ENCODE measurements around the gene S100A8. TPM values are rescaled to one million over a fixed set of nuclear protein-coding genes. Genes with fewer than 3 reads are reported as not detected.
"Not testable (repeated sequence)": the region's sequence is repeated elsewhere in the genome, so short reads cannot be mapped to it uniquely, and the experiment has no call there.

Gene S100A8
- total RNA-seq, 4 donors from 2014 or later, result 2.4 to 118 (median 10.6) TPM

GRCh38 chr1:153415850-153416570 is 25.1 kb upstream of the S100A8 start, which contains the start of gene S100A7A:
Gene S100A7A (plus strand): TSS chr1:153416520. CDS start chr1:153418083, 1,563 bp downstream.
- no peaks in the 10 kb centered on the region for H3K4me1 ChIP-seq
- no peak within 1 kb of the TSS for H3K4me3 ChIP-seq
- TF ChIP-seq POLR2A (IDR thresholded peaks at IDR 0.05) (no peak), EP300 (IDR thresholded peaks at IDR 0.05) (no peak), CTCF (IDR thresholded peaks at IDR 0.05) (no peak)
- peaks cover 0 to 21% (median 0%) of the 10 kb centered on the region in 4 donors for H3K9me3 ChIP-seq
- no peak for DNase-seq (ENCODE audit: low spot score in 2 of 2)
- no peaks in the 10 kb centered on the region for H3K27me3 ChIP-seq
- H3K27ac ChIP-seq, result no peak within 1 kb of the TSS
- no peaks in the 10 kb centered on the region for H3K36me3 ChIP-seq
- WGBS, 2 donors, result 70 to 77% methylated on average over 6 of the region's 6 CpGs

- not testable (repeated sequence) for H3K27ac ChIP-seq; H3K4me1 ChIP-seq; H3K27me3 ChIP-seq; H3K4me3 ChIP-seq; DNase-seq (ENCODE audit: low spot score in 2 of 2); H3K36me3 ChIP-seq
- peaks cover 0 to 21% (median 0%) of the 10 kb centered on the region in 4 donors for H3K9me3 ChIP-seq
These were observed 23.1 kb upstream of the S100A8 start for GRCh38 chr1:153413961-153414360.

- H3K27ac ChIP-seq; H3K4me1 ChIP-seq; H3K27me3 ChIP-seq; DNase-seq (ENCODE audit: low spot score in 2 of 2); H3K36me3 ChIP-seq; H3K4me3 ChIP-seq; H3K9me3 ChIP-seq: not testable (repeated sequence)
- WGBS, 2 donors, result 68 to 78% methylated on average over 11 of the region's 11 CpGs
These were observed 16.4 kb upstream of the S100A8 start for GRCh38 chr1:153407274-153407673.

DNA sequence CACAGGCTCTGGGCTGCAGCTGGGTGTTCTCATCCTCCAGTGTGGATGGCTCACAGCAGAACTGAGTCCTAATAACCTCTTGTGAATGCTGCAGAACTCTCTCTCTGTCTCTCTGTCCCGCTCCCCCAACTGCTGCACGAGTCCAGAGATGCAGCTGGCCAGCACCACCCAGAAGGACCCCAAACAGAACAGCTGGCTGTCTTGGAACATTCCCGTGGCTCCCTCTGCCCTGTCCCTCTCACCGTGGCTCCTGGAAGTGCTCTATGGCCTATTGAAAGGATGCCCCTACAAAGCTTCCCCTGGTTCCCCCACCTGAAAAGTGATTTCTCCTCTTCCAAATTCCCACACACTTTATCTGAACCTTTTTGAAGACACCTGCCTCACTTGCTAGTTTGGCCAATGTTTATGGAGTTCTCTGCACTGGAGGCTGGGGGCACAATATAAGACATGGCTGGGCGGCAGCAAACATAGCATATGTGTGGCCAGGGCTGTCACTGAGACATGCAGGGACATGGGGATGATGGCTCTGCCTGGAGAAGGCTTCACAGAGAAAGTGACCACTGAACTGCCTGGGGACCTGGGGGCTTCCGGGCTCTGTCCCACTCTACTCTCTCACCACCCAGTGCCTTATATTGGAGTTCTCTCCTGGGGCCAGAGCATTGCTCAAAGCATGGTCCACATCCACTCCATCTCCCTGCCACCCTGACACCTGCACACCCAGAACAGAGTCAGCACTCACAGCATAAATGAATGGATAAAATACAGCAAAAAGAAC is 15.1 kb upstream of the S100A8 start:
- H3K27me3 ChIP-seq; DNase-seq (ENCODE audit: low spot score in 2 of 2); H3K36me3 ChIP-seq; H3K4me3 ChIP-seq; H3K9me3 ChIP-seq; H3K27ac ChIP-seq; H3K4me1 ChIP-seq: not testable (repeated sequence)
- 74 to 82% methylated on average over 6 of the region's 6 CpGs for WGBS, 2 donors

- Histone ChIP-seq H3K27ac (no peak overlapping the region), H3K4me1 (no peaks in the 10 kb centered on the region), H3K36me3 (no peaks in the 10 kb centered on the region), H3K27me3 (no peaks in the 10 kb centered on the region), H3K4me3 (no peak overlapping the region), H3K9me3 (no peaks in the 10 kb centered on the region)
- peak in 1 of 2 donors; percentile 11 for DNase-seq (ENCODE audit: low spot score in 2 of 2)
- 40% methylated on average over 15 of the region's 15 CpGs for WGBS, 2 donors
- TF ChIP-seq EP300 (IDR thresholded peaks at IDR 0.05) (no peak), CTCF (IDR thresholded peaks at IDR 0.05) (peak; percentile 10 to 43 (median 26)), POLR2A (IDR thresholded peaks at IDR 0.05) (no peak)
These were observed 13.9 kb upstream of the S100A8 start for GRCh38 chr1:153404768-153405167.

GRCh38 chr1:153404086-153404635 is 13.3 kb upstream of the S100A8 start:
- Histone ChIP-seq H3K27me3 (no peaks in the 10 kb centered on the region), H3K4me3 (no peak overlapping the region), H3K27ac (no peak overlapping the region), H3K9me3 (no peaks in the 10 kb centered on the region), H3K4me1 (no peaks in the 10 kb centered on the region), H3K36me3 (no peaks in the 10 kb centered on the region)
- 76 to 86% methylated on average over 7 of the region's 7 CpGs for WGBS, 2 donors
- no peak for DNase-seq (ENCODE audit: low spot score in 2 of 2)
- TF ChIP-seq CTCF (IDR thresholded peaks at IDR 0.05) (no peak), POLR2A (IDR thresholded peaks at IDR 0.05) (no peak), EP300 (IDR thresholded peaks at IDR 0.05) (no peak)
